Measurements from ENCODE around the gene MAPK10.

DNA sequence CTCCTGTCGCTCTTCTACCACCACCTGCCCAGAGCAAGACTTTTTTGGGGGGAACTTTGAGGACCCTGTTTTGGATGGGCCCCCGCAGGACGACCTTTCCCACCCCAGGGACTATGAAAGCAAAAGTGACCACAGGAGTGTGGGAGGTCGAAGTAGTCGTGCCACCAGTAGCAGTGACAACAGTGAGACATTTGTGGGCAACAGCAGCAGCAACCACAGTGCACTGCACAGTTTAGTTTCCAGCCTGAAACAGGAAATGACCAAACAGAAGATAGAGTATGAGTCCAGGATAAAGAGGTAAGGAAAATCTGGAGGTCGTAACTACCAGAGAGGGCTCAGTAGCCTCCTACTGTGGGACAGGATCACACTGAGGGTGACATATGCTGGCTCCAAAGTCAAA, 364.5 kb downstream of the MAPK10 start:
- TF ChIP-seq, protein P1, sequence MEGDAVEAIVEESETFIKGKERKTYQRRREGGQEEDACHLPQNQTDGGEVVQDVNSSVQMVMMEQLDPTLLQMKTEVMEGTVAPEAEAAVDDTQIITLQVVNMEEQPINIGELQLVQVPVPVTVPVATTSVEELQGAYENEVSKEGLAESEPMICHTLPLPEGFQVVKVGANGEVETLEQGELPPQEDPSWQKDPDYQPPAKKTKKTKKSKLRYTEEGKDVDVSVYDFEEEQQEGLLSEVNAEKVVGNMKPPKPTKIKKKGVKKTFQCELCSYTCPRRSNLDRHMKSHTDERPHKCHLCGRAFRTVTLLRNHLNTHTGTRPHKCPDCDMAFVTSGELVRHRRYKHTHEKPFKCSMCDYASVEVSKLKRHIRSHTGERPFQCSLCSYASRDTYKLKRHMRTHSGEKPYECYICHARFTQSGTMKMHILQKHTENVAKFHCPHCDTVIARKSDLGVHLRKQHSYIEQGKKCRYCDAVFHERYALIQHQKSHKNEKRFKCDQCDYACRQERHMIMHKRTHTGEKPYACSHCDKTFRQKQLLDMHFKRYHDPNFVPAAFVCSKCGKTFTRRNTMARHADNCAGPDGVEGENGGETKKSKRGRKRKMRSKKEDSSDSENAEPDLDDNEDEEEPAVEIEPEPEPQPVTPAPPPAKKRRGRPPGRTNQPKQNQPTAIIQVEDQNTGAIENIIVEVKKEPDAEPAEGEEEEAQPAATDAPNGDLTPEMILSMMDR (IDR thresholded peaks at IDR 0.05) = no peak
- TF ChIP-seq POLR2AphosphoS5 (IDR thresholded peaks at IDR 0.05) (no peak), EP300 (IDR thresholded peaks at IDR 0.05; ENCODE audit: low read depth) (no peak), POLR2A (IDR thresholded peaks at IDR 0.05) (no peak)
